ENCODE results near the gene CYP2C18. TPM values are rescaled to one million over a fixed set of nuclear protein-coding genes. Genes with fewer than 3 reads are reported as not detected.
"Not testable (repeated sequence)": the region's sequence is repeated elsewhere in the genome, so short reads cannot be mapped to it uniquely, and the experiment has no call there.

The CYP2C18 gene
- total RNA-seq, 1 donor from 2014 or later: not detected

DNA sequence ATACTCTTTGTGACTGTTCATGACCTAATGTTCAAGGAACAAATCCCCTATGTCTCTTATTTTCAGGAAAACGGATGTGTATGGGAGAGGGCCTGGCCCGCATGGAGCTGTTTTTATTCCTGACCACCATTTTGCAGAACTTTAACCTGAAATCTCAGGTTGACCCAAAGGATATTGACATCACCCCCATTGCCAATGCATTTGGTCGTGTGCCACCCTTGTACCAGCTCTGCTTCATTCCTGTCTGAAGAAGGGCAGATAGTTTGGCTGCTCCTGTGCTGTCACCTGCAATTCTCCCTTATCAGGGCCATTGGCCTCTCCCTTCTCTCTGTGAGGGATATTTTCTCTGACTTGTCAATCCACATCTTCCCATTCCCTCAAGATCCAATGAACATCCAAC is 51.7 kb downstream of the CYP2C18 start:
- DNase-seq: no peak
- ATAC-seq: no peak
- intact Hi-C loops (cut with micrococcal nuclease): no loop called here

DNA sequence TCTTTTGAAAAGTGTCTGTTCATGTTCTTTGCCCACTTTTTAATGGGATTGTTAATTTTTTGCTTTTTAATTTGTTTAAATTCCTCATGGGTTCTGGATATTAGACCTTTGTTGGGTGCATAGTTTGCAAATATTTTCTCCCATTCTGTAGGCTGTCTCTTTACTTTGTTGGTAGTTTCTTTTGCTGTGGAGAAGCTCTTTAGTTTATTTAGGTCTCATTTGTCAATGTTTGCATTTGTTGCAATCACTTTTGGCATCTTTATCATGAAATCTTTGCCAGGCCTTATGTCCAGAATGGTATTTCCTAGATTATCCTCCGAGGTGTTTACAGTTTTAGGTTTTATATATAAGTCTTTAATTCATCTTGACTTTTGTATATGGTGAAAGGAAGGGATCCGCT is 55.1 kb downstream of the CYP2C18 start:
- ATAC-seq: no peak
- no peak for DNase-seq
- intact Hi-C loops (cut with micrococcal nuclease): no loop called here

DNA sequence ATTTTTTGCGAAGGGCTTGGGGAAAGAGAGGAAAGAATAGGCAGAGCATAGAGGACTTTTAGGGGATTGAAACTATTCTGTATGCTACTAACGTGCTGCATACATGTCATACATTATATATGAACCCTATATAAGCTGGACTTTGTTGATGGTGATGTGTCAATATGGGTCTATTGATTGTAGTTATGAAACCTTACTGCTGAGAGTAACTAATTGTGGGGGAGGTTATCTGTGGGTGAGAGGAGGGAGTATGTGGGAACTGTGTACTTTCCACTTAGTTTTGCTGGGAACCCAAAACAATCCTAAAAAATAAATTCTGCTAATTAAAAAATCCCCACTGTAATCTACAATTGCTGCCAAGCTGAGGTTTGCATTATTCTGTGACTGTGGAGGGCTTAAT is 63.6 kb downstream of the CYP2C18 start:
- DNase-seq (no peak), ATAC-seq (no peak)
- intact Hi-C loops (cut with micrococcal nuclease): no loop called here

DNA sequence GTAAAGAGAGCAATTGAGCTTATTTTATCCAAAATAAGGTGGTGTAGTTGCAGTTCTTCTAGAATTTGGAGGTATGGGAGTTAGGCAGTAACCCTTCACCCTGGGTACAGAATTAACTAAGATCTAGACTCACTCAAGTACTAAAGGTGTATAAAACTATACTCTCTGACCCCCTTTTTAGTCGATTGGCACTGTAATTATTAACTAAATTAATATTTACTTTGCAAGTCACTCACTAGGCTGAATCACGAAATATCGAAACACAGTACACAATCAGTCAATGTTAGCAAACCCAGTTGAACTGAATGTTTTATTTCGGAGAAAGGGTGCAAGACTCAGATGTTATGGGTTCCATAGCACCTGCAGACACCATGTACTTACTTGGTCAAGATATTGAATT is 64.3 kb downstream of the CYP2C18 start:
- ATAC-seq (no peak), DNase-seq (no peak)
- intact Hi-C loops (cut with micrococcal nuclease): no loop called here

DNA sequence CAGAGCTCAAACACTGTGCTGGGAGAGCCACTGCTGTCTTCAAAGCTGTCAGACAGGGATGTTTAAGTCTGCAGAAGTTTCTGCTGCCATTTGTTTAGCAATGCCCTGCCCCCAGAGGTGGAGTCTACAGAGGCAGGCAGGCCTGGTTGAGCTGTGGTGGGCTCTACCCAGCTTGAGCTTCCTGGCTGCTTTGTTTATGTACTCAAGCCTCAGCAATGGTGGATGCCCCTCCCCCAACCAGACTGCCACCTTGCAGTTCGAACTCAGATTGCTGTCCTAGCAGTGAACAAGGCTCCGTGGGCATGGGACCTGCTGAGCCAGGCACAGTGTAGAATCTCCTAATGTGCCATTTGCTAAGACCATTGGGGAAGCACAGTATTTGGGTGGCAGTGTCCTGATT is 74.4 kb downstream of the CYP2C18 start:
- intact Hi-C loops (cut with micrococcal nuclease): no loop called here
- ATAC-seq (no peak), DNase-seq (no peak)

DNA sequence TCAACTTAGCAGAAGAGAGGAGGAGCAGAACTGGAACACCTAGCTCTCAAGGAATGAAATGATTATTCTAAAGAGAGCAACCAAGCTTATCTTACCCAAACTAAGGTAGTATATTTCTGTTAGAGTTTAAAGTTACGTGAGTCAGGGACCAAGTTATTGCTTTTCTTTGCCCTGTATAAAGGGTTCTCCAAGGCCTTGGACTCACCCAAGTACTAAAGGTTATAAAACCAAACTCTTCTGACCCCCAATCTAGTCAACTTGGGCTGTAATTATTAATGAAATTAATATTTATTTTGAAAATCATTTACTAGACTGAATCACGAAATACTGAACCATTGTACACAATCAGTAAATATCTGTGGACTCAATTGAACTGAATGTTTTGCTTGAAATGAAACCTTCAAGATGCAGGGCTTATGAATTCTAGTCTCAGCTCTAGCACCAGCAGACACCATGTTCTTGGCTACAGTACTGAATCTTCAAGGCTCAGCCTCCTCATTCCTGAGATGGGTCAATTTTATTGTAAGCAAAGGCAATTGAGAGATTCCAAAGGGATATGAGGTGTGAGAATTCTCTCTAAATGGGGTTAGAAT is 77.2 kb downstream of the CYP2C18 start:
- DNase-seq (no peak), ATAC-seq (no peak)
- intact Hi-C loops (cut with micrococcal nuclease): no loop called here

DNA sequence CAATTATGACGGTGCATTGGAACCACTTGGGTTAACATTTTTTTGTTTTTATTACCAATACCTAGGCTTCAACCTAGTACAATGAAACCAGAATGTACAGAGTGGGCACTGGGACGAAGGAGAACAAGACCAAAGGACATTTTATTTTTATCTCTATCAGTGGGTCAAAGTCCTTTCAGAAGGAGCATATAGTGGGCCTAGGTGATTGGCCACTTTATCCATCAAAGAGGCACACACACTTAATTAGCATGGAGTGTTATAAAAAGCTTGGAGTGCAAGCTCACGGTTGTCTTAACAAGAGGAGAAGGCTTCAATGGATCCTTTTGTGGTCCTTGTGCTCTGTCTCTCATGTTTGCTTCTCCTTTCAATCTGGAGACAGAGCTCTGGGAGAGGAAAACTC is 78.9 kb downstream of the CYP2C18 start, which contains the start of gene CYP2C19:
TSS of gene CYP2C19 (plus strand) at position 289 of the 400 bp plus-strand sequence. CDS start at position 314, 25 bp downstream.
- ATAC-seq: no peak
- no peak for DNase-seq
- intact Hi-C loops (cut with micrococcal nuclease): no loop called here

DNA sequence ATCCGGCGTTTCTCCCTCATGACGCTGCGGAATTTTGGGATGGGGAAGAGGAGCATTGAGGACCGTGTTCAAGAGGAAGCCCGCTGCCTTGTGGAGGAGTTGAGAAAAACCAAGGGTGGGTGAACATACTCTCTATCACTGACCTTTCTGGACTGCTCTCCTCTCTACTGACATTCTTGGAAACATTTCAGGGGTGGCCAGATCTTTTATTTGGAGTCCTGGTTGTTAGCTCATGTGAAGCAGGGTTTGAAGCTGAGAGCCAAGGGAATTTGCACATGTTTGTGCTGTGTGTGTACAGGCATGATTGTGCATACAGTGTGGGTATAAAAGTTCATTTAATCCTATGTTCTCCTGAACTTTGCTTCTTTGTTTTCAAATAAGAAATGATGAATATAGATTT is 91.9 kb downstream of the CYP2C18 start:
- intact Hi-C loops (cut with micrococcal nuclease); DNase-seq; ATAC-seq: not testable (repeated sequence)

DNA sequence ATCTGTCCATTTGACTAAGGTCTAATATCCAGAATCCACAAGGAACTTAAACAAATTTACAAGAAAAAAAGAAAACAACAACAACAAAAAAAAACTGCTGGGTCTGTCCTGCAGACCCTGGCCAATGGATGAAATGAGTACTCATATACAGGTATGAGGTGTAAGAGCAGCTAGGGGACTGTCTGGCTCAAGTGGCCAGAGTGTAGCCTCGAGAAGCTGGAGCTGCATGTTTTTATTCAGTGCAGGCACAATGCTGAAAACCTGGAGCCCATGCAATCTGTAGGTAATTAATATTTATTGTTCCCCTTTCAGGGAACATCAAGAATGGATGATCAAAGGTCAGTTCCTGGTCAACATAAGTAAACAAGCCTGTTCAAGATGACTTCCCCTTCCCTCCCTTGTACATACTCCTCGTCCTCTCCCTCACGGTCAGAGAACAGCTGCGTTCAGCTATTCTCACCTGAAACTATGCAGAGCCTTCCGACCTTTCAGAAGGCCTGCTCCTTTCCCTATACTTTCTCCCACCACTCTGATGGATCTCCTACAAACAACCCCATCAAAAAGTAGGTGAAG is 94.4 kb downstream of the CYP2C18 start:
- DNase-seq (no peak), ATAC-seq (no peak)
- intact Hi-C loops (cut with micrococcal nuclease): no loop called here

DNA sequence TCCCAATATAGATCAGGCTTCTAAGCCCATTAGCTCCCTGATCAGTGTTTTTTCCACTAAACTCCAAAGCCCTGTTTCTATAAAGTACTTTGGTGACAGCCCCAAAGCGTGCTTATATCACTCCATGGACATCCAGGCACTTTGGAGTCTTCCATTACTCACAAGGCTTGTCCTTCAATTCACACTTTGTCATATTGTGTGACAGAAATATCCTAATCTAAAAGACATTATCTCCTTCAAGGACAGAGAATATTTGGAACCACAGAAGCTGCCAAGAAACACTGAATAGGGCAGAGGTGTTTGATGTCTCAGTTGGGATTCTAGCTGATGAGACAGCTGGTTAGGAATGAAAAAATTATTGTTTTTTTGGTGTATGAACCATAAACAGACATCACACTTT is 97.3 kb downstream of the CYP2C18 start:
- intact Hi-C loops (cut with micrococcal nuclease): no loop called here
- DNase-seq (no peak), ATAC-seq (peak; percentile 92)

DNA sequence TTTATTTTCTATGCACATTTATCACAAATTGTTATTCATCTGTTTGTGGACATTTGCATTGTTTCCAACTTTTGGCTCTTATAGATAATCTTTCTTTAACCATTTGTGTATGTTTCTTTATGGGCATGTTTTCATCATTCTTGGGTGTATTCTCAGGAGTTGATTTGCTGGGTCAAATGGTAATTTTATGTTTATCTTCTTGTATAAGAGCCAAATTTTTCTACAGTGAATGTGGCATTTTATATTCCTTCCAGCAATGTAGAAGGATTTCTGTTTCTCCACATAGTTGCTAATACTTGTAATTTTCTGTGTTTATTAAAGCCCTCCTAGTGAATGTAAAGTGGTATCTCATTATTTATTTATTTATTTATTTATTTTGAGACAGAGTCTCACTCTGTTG is 100.7 kb downstream of the CYP2C18 start:
- DNase-seq: no peak
- no peak for ATAC-seq
- intact Hi-C loops (cut with micrococcal nuclease): no loop called here

DNA sequence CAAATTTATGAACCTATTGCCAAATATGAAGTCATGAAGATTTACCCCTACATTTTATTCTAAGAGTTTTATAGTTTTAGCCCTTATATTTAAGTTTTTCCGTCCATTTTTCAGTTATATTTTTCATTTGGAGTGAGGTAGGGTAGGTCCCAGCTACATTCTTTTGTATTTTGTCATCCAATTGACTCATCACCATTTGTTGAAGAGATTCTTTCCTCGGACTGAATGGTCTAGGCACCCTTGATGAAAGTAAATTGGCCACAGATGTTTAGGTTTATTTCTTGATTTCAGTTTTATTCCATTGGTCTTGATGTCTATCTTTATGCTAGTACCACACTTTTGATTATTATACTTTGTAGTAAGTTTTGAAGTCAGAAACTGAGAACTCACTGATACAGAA is 101.7 kb downstream of the CYP2C18 start:
- DNase-seq (no peak), ATAC-seq (no peak)
- intact Hi-C loops (cut with micrococcal nuclease): no loop called here

Other genes with a start within 250 kb of the CYP2C18 start
- 0.82 TPM for gene HELLS, start 137.9 kb upstream of the CYP2C18 start, total RNA-seq
- gene CYP2C19, start 79.0 kb downstream of the CYP2C18 start, total RNA-seq: not detected